Activated T-helper 1 cell treated with anti-CD3 and anti-CD28 coated beads, Interleukin-12 subunit alpha, Interleukin-12 subunit beta, Interleukin-2, Interleukin-4 antibody, amounts not matched to agents 30 ng/mL and 10 ng/mL and 1 ng/mL, durations not matched to agents 14 hours and 24 hours and 36 hours (primary cell): ENCODE data around the gene WDR64. TPM values are rescaled to one million over a fixed set of nuclear protein-coding genes. Genes with fewer than 3 reads are reported as not detected.
A peak's percentile ranks its signal among the peaks of the same experiment; 100 is the strongest.

Experiments
- DNase-seq: peaks from one replicate; pipeline ENCODE4 v3.0.0; 2021; ENCODE audit warnings: low spot score
- H3K27ac Mint-ChIP-seq: one replicate; pipeline ENCODE4 v1.8.0; 2021; ENCODE audit warnings: mild to moderate bottlenecking, mixed read lengths
- H3K27me3 Mint-ChIP-seq: one replicate; pipeline ENCODE4 v1.8.0; 2022; ENCODE audit warnings: mild to moderate bottlenecking, moderate library complexity, mixed read lengths; ENCODE audit not compliant: insufficient read depth
- H3K36me3 Mint-ChIP-seq: one replicate; pipeline ENCODE4 v1.8.0; 2021; ENCODE audit warnings: low read depth, mixed read lengths
- H3K4me1 Mint-ChIP-seq: one replicate; pipeline ENCODE4 v1.8.0; 2021; ENCODE audit warnings: low read depth, mixed read lengths
- H3K4me3 Mint-ChIP-seq: one replicate; pipeline ENCODE4 v1.8.0; 2021; ENCODE audit warnings: mild to moderate bottlenecking, moderate library complexity, mixed read lengths
- H3K9me3 Mint-ChIP-seq: one replicate; pipeline ENCODE4 v1.8.0; 2021; ENCODE audit warnings: mixed read lengths
- intact Hi-C: fragments of 100-400 bp; cut with micrococcal nuclease; formaldehyde crosslinking; loops from one replicate; pipeline ENCODE4 v1.15.1; 2024
- total RNA-seq: library from RNA; stranded (reverse); gene quantifications from 2 replicates; pipeline ENCODE4 v1.2.3, GENCODE V29; 2022

Gene WDR64
- total RNA-seq, 1 donor from 2014 or later, result not detected

GRCh38 chr1:241837901-241838300, 185.8 kb downstream of the WDR64 start:
- intact Hi-C loops, result no loop called here
- no peaks in the 10 kb centered on the region for H3K36me3 Mint-ChIP-seq
- no peak overlapping the region for H3K27ac Mint-ChIP-seq
- no peak for DNase-seq
- no peaks in the 10 kb centered on the region for H3K9me3 Mint-ChIP-seq
- no peak overlapping the region for H3K4me3 Mint-ChIP-seq
- peaks cover 8% of the 10 kb centered on the region for H3K4me1 Mint-ChIP-seq
- peaks cover 12% of the 10 kb centered on the region for H3K27me3 Mint-ChIP-seq

GRCh38 chr1:241838897-241839296, 186.8 kb downstream of the WDR64 start:
- H3K4me1 Mint-ChIP-seq, result peaks cover 8% of the 10 kb centered on the region
- intact Hi-C loops, result no loop called here
- H3K27me3 Mint-ChIP-seq, result peaks cover 14% of the 10 kb centered on the region
- no peaks in the 10 kb centered on the region for H3K36me3 Mint-ChIP-seq
- no peaks in the 10 kb centered on the region for H3K9me3 Mint-ChIP-seq
- H3K27ac Mint-ChIP-seq, result no peak overlapping the region
- H3K4me3 Mint-ChIP-seq, result no peak overlapping the region
- DNase-seq, result no peak

- no peak overlapping the region for H3K4me3 Mint-ChIP-seq
- H3K27me3 Mint-ChIP-seq, result peaks cover 10% of the 10 kb centered on the region
- H3K9me3 Mint-ChIP-seq, result no peaks in the 10 kb centered on the region
- intact Hi-C loops, result no loop called here
- peaks cover 8% of the 10 kb centered on the region for H3K4me1 Mint-ChIP-seq
- H3K36me3 Mint-ChIP-seq, result no peaks in the 10 kb centered on the region
- no peak for DNase-seq
- peak overlapping the region; percentile 1 for H3K27ac Mint-ChIP-seq
Observed at GRCh38 chr1:241839369-241839979, 187.4 kb downstream of the WDR64 start.

GRCh38 chr1:241840164-241840563, 188.1 kb downstream of the WDR64 start:
- Mint-ChIP-seq H3K4me1 (peaks cover 8% of the 10 kb centered on the region), H3K27ac (no peak overlapping the region), H3K36me3 (no peaks in the 10 kb centered on the region), H3K27me3 (peaks cover 6% of the 10 kb centered on the region), H3K9me3 (no peaks in the 10 kb centered on the region), H3K4me3 (no peak overlapping the region)
- intact Hi-C loops, result no loop called here
- no peak for DNase-seq

GRCh38 chr1:241841691-241842090, 189.6 kb downstream of the WDR64 start:
- Mint-ChIP-seq H3K36me3 (no peaks in the 10 kb centered on the region), H3K9me3 (no peaks in the 10 kb centered on the region), H3K27ac (no peak overlapping the region), H3K4me1 (peaks cover 10% of the 10 kb centered on the region), H3K4me3 (no peak overlapping the region), H3K27me3 (peaks cover 2% of the 10 kb centered on the region)
- intact Hi-C loops, result no loop called here
- no peak for DNase-seq

GRCh38 chr1:241842565-241842964, 190.5 kb downstream of the WDR64 start:
- Mint-ChIP-seq H3K27me3 (peaks cover 2% of the 10 kb centered on the region), H3K9me3 (no peaks in the 10 kb centered on the region), H3K36me3 (no peaks in the 10 kb centered on the region), H3K4me1 (peaks cover 18% of the 10 kb centered on the region), H3K4me3 (no peak overlapping the region), H3K27ac (no peak overlapping the region)
- DNase-seq, result no peak
- intact Hi-C loops, result no loop called here

GRCh38 chr1:241844593-241844992, 192.5 kb downstream of the WDR64 start:
- H3K9me3 Mint-ChIP-seq, result no peaks in the 10 kb centered on the region
- no peak overlapping the region for H3K27ac Mint-ChIP-seq
- H3K4me3 Mint-ChIP-seq, result no peak overlapping the region
- intact Hi-C loops, result no loop called here
- DNase-seq, result no peak
- peaks cover 33% of the 10 kb centered on the region for H3K4me1 Mint-ChIP-seq
- peaks cover 8% of the 10 kb centered on the region for H3K36me3 Mint-ChIP-seq
- H3K27me3 Mint-ChIP-seq, result peaks cover 2% of the 10 kb centered on the region

- H3K9me3 Mint-ChIP-seq, result no peaks in the 10 kb centered on the region
- peak overlapping the region; percentile 97 for H3K4me3 Mint-ChIP-seq
- H3K4me1 Mint-ChIP-seq, result peaks cover 36% of the 10 kb centered on the region
- DNase-seq, result no peak
- peaks cover 2% of the 10 kb centered on the region for H3K27me3 Mint-ChIP-seq
- intact Hi-C loops, result loop anchor here (5.0 kb wide), 1 partner anchor 36 kb away; no protein-coding TSS in a partner anchor
- peaks cover 10% of the 10 kb centered on the region for H3K36me3 Mint-ChIP-seq
- no peak overlapping the region for H3K27ac Mint-ChIP-seq
Observed at GRCh38 chr1:241846375-241846774, 194.3 kb downstream of the WDR64 start.

GRCh38 chr1:241846862-241847539, 194.9 kb downstream of the WDR64 start:
- peaks cover 2% of the 10 kb centered on the region for H3K27me3 Mint-ChIP-seq
- intact Hi-C loops, result loop anchor here (1.0 to 5.0 kb wide), 8 partner anchors 35 to 1408 kb away; partner anchors contain the start of genes CEP170, CHML, FH and OPN3
- no peak for DNase-seq
- peak overlapping the region; percentile 98 for H3K27ac Mint-ChIP-seq
- H3K4me3 Mint-ChIP-seq, result peak overlapping the region; percentile 97
- peaks cover 36% of the 10 kb centered on the region for H3K4me1 Mint-ChIP-seq
- H3K36me3 Mint-ChIP-seq, result peaks cover 10% of the 10 kb centered on the region
- H3K9me3 Mint-ChIP-seq, result no peaks in the 10 kb centered on the region

- no peaks in the 10 kb centered on the region for H3K9me3 Mint-ChIP-seq
- DNase-seq, result no peak
- peaks cover 36% of the 10 kb centered on the region for H3K4me1 Mint-ChIP-seq
- peak overlapping the region; percentile 97 for H3K4me3 Mint-ChIP-seq
- H3K27me3 Mint-ChIP-seq, result peaks cover 2% of the 10 kb centered on the region
- intact Hi-C loops, result loop anchor here (1.0 to 5.0 kb wide), 8 partner anchors 35 to 1408 kb away; partner anchors contain the start of genes CEP170, CHML, FH and OPN3
- peaks cover 12% of the 10 kb centered on the region for H3K36me3 Mint-ChIP-seq
- H3K27ac Mint-ChIP-seq, result peak overlapping the region; percentile 98
Observed at GRCh38 chr1:241847540-241847795, 195.4 kb downstream of the WDR64 start.

- Mint-ChIP-seq H3K9me3 (no peaks in the 10 kb centered on the region), H3K36me3 (peaks cover 14% of the 10 kb centered on the region), H3K4me1 (peaks cover 36% of the 10 kb centered on the region), H3K27me3 (peaks cover 2% of the 10 kb centered on the region), H3K27ac (peak within 1 kb of the TSS; percentile 98), H3K4me3 (peak within 1 kb of the TSS; percentile 97)
- intact Hi-C loops, result loop anchor here (1.0 to 5.0 kb wide), 8 partner anchors 34 to 1407 kb away; partner anchors contain the start of genes CEP170, CHML, FH and OPN3
- peak; percentile 85 for DNase-seq
Observed at GRCh38 chr1:241847796-241848685, 196.0 kb downstream of the WDR64 start, which contains the start of gene EXO1. EXO1 (plus strand) TSS chr1:241848204; CDS start chr1:241850426, 2,222 bp downstream.

- no peaks in the 10 kb centered on the region for H3K9me3 Mint-ChIP-seq
- H3K27me3 Mint-ChIP-seq, result no peaks in the 10 kb centered on the region
- peak overlapping the region; percentile 97 for H3K4me3 Mint-ChIP-seq
- peaks cover 36% of the 10 kb centered on the region for H3K4me1 Mint-ChIP-seq
- H3K36me3 Mint-ChIP-seq, result peaks cover 17% of the 10 kb centered on the region
- DNase-seq, result no peak
- intact Hi-C loops, result loop anchor here (5.0 kb wide), 1 partner anchor 33 kb away; no protein-coding TSS in a partner anchor
- H3K27ac Mint-ChIP-seq, result peak overlapping the region; percentile 98
Observed at GRCh38 chr1:241848686-241849344, 196.7 kb downstream of the WDR64 start.
